GM21619 (cell line): Measurements from ENCODE around the gene UNK.
"Not testable (repeated sequence)": the region's sequence is repeated elsewhere in the genome, so short reads cannot be mapped to it uniquely, and the experiment has no call there.

ENCODE experiments used
- ATAC-seq: cut with Tn5 transposase; IDR thresholded peaks from one replicate; pipeline ENCODE4 v1.9.1; 2021; ENCODE audit not compliant: unreplicated experiment

The UNK gene

GRCh38 chr17:75869282-75870141 lies 84.9 kb downstream of the UNK start:
- no peak for ATAC-seq

- ATAC-seq, result not testable (repeated sequence)
Measured at GRCh38 chr17:75870228-75870627, 85.6 kb downstream of the UNK start.

GRCh38 chr17:75872434-75873351 lies 88.1 kb downstream of the UNK start:
- no peak for ATAC-seq

GRCh38 chr17:75873587-75874322 lies 89.1 kb downstream of the UNK start:
- ATAC-seq, result no peak

- ATAC-seq, result no peak
Measured at GRCh38 chr17:75874323-75875181, 89.9 kb downstream of the UNK start.
